A549 (cell line): Measurements from ENCODE around the gene LRRC4C. TPM values are rescaled to one million over a fixed set of nuclear protein-coding genes. Genes with fewer than 3 reads are reported as not detected.

Experiments used
- ATAC-seq, 2 experiments: fragments of 200-7000 bp in 1 of 2; fragments of >200 bp in 1 of 2; cut with Nextera tagmentation in 1 of 2; cut with Tn5 transposase in 1 of 2; 3 replicates each; pipeline versions ENCODE4 v1.8.0 to v1.9.1; 2018 to 2020; ENCODE audit warnings: mild to moderate bottlenecking in 1 of 2, moderate library complexity in 1 of 2
- CTCF ChIA-PET: fragments of 300-600 bp; sonication (Branson Sonifier 250); formaldehyde crosslinking; extraction: SDS; loops from one replicate; lab custom pipeline; 2021; ENCODE audit warnings: antibody characterized with exemption, inconsistent platforms; lab: Yijun Ruan, JAX
- POLR2A ChIA-PET: fragments of 350-600 bp; formaldehyde crosslinking; extraction: SDS; loops from one replicate; lab custom pipeline; 2021; ENCODE audit warnings: antibody characterized with exemption, inconsistent platforms; lab: Yijun Ruan, JAX
- DNase-seq, 2 experiments: peaks; one replicate each; pipeline versions ENCODE4 v3.0.0 to v3.0.0-alpha.2; 2011 to 2016; ENCODE audit warnings: low read depth in 1 of 2, low spot score in 1 of 2
- FAIRE-seq: peaks from 2 replicates; lab custom pipeline; 2011; peaks lifted over from hg19 to GRCh38; lab: Jason Lieb, UNC
- H3K27ac ChIP-seq, 2 experiments: fragments of >200 bp; sonication (Bioruptor Twin); formaldehyde crosslinking; 3 replicates each; pipeline ENCODE4 v1.5.1; 2016 to 2017
- H3K4me1 ChIP-seq: fragments of >200 bp; sonication (Bioruptor Twin); formaldehyde crosslinking; 3 replicates; pipeline ENCODE4 v1.6.1; 2016
- H3K4me2 ChIP-seq: fragments of >200 bp; sonication (Bioruptor Twin); formaldehyde crosslinking; 3 replicates; pipeline ENCODE4 v1.6.1; 2016
- H3K4me3 ChIP-seq: fragments of >200 bp; sonication (Bioruptor Twin); formaldehyde crosslinking; 3 replicates; pipeline ENCODE4 v1.5.1; 2016
- H3K9me3 ChIP-seq: fragments of >200 bp; sonication (Bioruptor Twin); formaldehyde crosslinking; 3 replicates; pipeline ENCODE4 v1.6.1; 2016
- BHLHE40 ChIP-seq: IDR thresholded peaks from 2 replicates; pipeline ENCODE4 v1.6.1; 2012; ENCODE audit warnings: low read depth, low read length, inconsistent platforms
- CBX8 ChIP-seq: fragments of 200-600 bp; sonication (generic); IDR thresholded peaks from 2 replicates; pipeline ENCODE4 v1.6.1; 2016
- CEBPB ChIP-seq, 2 experiments: fragments of >200 bp in 1 of 2; sonication (Bioruptor Twin) in 1 of 2; formaldehyde crosslinking in 1 of 2; IDR thresholded peaks; 2 replicates each; pipeline ENCODE4 v1.6.1; 2012 to 2016
- CHD4 ChIP-seq: fragments of 200-600 bp; sonication (generic); IDR thresholded peaks from 2 replicates; pipeline ENCODE4 v1.6.1; 2016; ENCODE audit warnings: antibody characterized with exemption, mild to moderate bottlenecking, borderline replicate concordance
- EHF ChIP-seq: fragments of 250-450 bp; sonication (Bioruptor Pico); IDR thresholded peaks from 2 replicates; pipeline ENCODE4 v1.5.0; 2020; ENCODE audit warnings: mild to moderate bottlenecking
- ESRRA ChIP-seq: fragments of 150-350 bp; IDR thresholded peaks from 2 replicates; pipeline ENCODE4 v1.6.1; 2014; ENCODE audit warnings: mild to moderate bottlenecking, low read length, borderline replicate concordance
- FOSB ChIP-seq: fragments of 250-450 bp; sonication (Bioruptor Pico); IDR thresholded peaks from 2 replicates; pipeline ENCODE4 v1.5.0; 2020; ENCODE audit warnings: mild to moderate bottlenecking, moderate library complexity
- FOXS1 ChIP-seq: fragments of 250-450 bp; sonication (Bioruptor Pico); IDR thresholded peaks from 2 replicates; pipeline ENCODE4 v1.5.0; 2020; ENCODE audit warnings: mild to moderate bottlenecking, moderate library complexity
- HEYL ChIP-seq: fragments of 250-450 bp; sonication (Bioruptor Pico); IDR thresholded peaks from 2 replicates; pipeline ENCODE4 v1.8.0; 2021; ENCODE audit warnings: mild to moderate bottlenecking, moderate library complexity
- HOXB13 ChIP-seq: fragments of 250-450 bp; sonication (Bioruptor Pico); IDR thresholded peaks from 2 replicates; pipeline ENCODE4 v1.5.0; 2020; ENCODE audit warnings: low read depth, mild to moderate bottlenecking, moderate library complexity
- JUN ChIP-seq, 2 experiments: fragments of >200 bp; sonication (Bioruptor Twin); formaldehyde crosslinking; IDR thresholded peaks; 2 replicates in 1 of 2; 3 replicates in 1 of 2; pipeline ENCODE4 v1.6.1; 2016 to 2017
- KDM1A ChIP-seq: fragments of 200-600 bp; sonication (generic); IDR thresholded peaks from 2 replicates; pipeline ENCODE4 v1.6.1; 2016; ENCODE audit warnings: low read depth, mild to moderate bottlenecking
- KDM5A ChIP-seq: fragments of 200-600 bp; sonication (generic); IDR thresholded peaks from 2 replicates; pipeline ENCODE4 v1.6.1; 2016; ENCODE audit warnings: antibody characterized with exemption, mild to moderate bottlenecking
- MAFK ChIP-seq: fragments of 450-650 bp; IDR thresholded peaks from 2 replicates; pipeline ENCODE4 v1.6.1; 2014; ENCODE audit not compliant: partially characterized antibody
- MYC ChIP-seq: IDR thresholded peaks from 2 replicates; pipeline ENCODE4 v1.6.1; 2012; ENCODE audit warnings: mild to moderate bottlenecking, inconsistent platforms, low read length, improper control_type of control experiment, borderline replicate concordance
- PHF8 ChIP-seq: fragments of 200-600 bp; sonication (generic); IDR thresholded peaks from 2 replicates; pipeline ENCODE4 v1.6.1; 2016; ENCODE audit warnings: low read depth, mild to moderate bottlenecking, antibody characterized with exemption, moderate library complexity, borderline replicate concordance
- RAD21 ChIP-seq, 2 experiments: fragments of >200 bp in 1 of 2; sonication (Bioruptor Twin) in 1 of 2; formaldehyde crosslinking in 1 of 2; IDR thresholded peaks in 1 of 2; conservative IDR thresholded peaks in 1 of 2; 2 replicates in 1 of 2; 3 replicates in 1 of 2; pipeline ENCODE4 v1.6.1; 2012 to 2018; ENCODE audit warnings: inconsistent platforms in 1 of 2
- RARB ChIP-seq: fragments of 250-450 bp; sonication (Bioruptor Pico); IDR thresholded peaks from 2 replicates; pipeline ENCODE4 v1.8.0; 2021; ENCODE audit warnings: mild to moderate bottlenecking, moderate library complexity
- RFX5 ChIP-seq: fragments of 450-650 bp; IDR thresholded peaks from 2 replicates; pipeline ENCODE4 v1.7.1; 2014; ENCODE audit warnings: antibody characterized with exemption, mild to moderate bottlenecking, moderate library complexity
- TFCP2L1 ChIP-seq: fragments of 250-450 bp; sonication (Bioruptor Pico); IDR thresholded peaks from 2 replicates; pipeline ENCODE4 v1.5.0; 2021; ENCODE audit warnings: mild to moderate bottlenecking
- TP53 ChIP-seq: fragments of 250-450 bp; sonication (Bioruptor Pico); IDR thresholded peaks from 2 replicates; pipeline ENCODE4 v1.5.0; 2021; ENCODE audit warnings: mild to moderate bottlenecking, moderate library complexity
- ZFP36 ChIP-seq: fragments of 450-650 bp; IDR thresholded peaks from 2 replicates; pipeline ENCODE4 v1.6.1; 2014; ENCODE audit warnings: borderline replicate concordance; ENCODE audit not compliant: partially characterized antibody
- WGBS: methylation state at CpG from one replicate; pipeline ENCODE4 v1.1.6; 2017; ENCODE audit errors: missing lambda C conversion rate; 5-methylcytosine and 5-hydroxymethylcytosine counted together
- polyA plus RNA-seq, 4 experiments: library from polyadenylated mRNA; depleted of rRNA in 3 of 4; stranded (reverse); fragments of >200 nt; fragmentation: RNase III in 1 of 4; extraction: RNeasy Plus Mini Kit Qiagen cat#74134 plus additional on column Dnase treatment in 1 of 4; gene quantifications; 2 replicates in 3 of 4; 3 replicates in 1 of 4; pipeline ENCODE4 v1.2.3, GENCODE V29; 2011 to 2017
- TF ChIP-seq, protein P1 (sequence below): IDR thresholded peaks from 2 replicates; pipeline ENCODE4 v1.6.1; 2012; ENCODE audit warnings: low read depth, borderline replicate concordance
- TF ChIP-seq, protein P2 (sequence below): IDR thresholded peaks from 2 replicates; pipeline ENCODE4 v1.6.1; 2012
- TF ChIP-seq, protein P3 (sequence below): fragments of >200 bp; sonication (Bioruptor Twin); formaldehyde crosslinking; IDR thresholded peaks from 3 replicates; pipeline ENCODE4 v1.6.1; 2016
- TF ChIP-seq, protein P4 (sequence below): fragments of 450-650 bp; IDR thresholded peaks from 2 replicates; pipeline ENCODE4 v1.6.1; 2014; ENCODE audit warnings: antibody characterized with exemption

The LRRC4C gene
- polyA plus RNA-seq, 2 of the 4 experiments (the other 2 are of a cell fraction): not detected

DNA sequence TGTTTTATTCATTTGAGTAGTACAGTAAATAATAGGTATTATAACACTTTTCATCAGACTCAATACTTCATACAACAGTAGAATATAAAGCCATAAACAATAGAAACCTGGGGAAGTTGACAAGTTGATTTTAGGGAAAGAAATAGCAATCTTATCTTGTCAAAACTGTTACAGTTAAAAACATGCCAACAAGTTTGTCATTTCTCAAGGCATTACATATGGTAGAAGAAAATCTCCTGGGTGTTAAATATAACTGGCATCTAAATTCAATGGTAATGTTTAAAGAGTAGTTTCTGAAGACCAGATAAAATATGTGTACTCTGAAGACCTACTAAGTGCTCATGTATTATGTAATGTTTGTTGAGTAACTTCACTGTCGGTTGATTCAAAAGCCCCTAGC, 75.1 kb downstream of the LRRC4C start (continued):
- TF ChIP-seq, protein P1, sequence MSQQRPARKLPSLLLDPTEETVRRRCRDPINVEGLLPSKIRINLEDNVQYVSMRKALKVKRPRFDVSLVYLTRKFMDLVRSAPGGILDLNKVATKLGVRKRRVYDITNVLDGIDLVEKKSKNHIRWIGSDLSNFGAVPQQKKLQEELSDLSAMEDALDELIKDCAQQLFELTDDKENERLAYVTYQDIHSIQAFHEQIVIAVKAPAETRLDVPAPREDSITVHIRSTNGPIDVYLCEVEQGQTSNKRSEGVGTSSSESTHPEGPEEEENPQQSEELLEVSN: no peak
- TF ChIP-seq PHF8: no peak
- no peak for TF ChIP-seq FOXS1
- TF ChIP-seq MYC: no peak
- no peak for TF ChIP-seq RAD21 (conservative IDR thresholded peaks at IDR 0.05 in 1 of 2, IDR thresholded peaks at IDR 0.05 in 1 of 2)
- TF ChIP-seq CHD4: no peak
- TF ChIP-seq, all 56 proteins: peak for 0

DNA sequence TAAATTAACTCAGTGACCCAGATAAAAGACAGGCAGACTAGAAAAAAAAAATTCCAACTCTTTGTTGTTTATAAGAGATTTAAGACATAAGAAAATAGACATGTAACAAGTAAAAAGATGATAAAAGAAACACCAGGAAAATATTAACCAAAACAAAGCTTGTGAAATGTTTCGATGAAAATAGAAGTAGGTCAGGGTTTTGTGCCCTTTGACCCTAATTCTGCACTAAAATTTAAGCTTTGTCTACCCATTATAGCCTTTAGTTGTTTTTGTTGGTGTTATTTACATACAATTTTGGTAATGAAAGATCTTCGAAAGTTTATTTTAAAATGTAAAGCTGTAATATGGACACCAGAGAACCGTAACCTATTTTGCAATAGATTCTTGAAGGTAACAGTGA, 75.7 kb downstream of the LRRC4C start:
- Histone ChIP-seq H3K4me1 (no peaks in the 10 kb centered on the region), H3K9me3 (no peaks in the 10 kb centered on the region), H3K4me2 (no peak overlapping the region), H3K27ac (no peak overlapping the region), H3K4me3 (no peak overlapping the region)
- no peak for DNase-seq
- POLR2A ChIA-PET: no interaction called here
- TF ChIP-seq EHF (CRISPR knock-in tag) (no peak), ESRRA (no peak), FOSB (CRISPR knock-in tag) (no peak), HEYL (CRISPR knock-in tag) (no peak), KDM1A (no peak), KDM5A (no peak), JUN (IDR thresholded peaks at IDR 0.05) (no peak)
- TF ChIP-seq, protein P2, sequence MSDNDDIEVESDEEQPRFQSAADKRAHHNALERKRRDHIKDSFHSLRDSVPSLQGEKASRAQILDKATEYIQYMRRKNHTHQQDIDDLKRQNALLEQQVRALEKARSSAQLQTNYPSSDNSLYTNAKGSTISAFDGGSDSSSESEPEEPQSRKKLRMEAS: no peak
- TF ChIP-seq, protein P3, sequence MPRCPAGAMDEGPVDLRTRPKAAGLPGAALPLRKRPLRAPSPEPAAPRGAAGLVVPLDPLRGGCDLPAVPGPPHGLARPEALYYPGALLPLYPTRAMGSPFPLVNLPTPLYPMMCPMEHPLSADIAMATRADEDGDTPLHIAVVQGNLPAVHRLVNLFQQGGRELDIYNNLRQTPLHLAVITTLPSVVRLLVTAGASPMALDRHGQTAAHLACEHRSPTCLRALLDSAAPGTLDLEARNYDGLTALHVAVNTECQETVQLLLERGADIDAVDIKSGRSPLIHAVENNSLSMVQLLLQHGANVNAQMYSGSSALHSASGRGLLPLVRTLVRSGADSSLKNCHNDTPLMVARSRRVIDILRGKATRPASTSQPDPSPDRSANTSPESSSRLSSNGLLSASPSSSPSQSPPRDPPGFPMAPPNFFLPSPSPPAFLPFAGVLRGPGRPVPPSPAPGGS: no peak
- FAIRE-seq: no peak
- CTCF ChIA-PET: no interaction called here
- ATAC-seq: no peak
- 11% methylated on average over 3 of the region's 3 CpGs for WGBS

DNA sequence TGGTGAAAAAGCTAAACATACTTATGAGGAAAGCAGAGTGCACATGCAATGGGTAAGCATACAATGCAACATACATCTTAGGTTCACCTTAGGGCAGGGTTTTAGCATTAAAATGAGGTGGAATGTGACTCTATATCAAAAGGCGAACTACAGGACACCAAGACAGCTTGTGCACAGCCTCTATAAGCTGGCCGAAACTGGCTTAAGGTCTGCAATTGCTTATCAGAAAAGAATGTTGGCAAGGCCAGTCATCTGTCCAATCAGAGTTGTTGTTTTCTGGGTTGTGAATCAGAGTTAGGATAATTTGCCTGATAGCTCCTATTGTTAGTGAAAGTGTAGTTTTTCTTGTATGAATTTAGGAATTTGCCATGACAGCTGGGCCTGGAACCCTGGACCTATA, 76.5 kb downstream of the LRRC4C start:
- FAIRE-seq: no peak
- Histone ChIP-seq H3K9me3 (no peaks in the 10 kb centered on the region), H3K4me1 (no peaks in the 10 kb centered on the region), H3K4me3 (no peak overlapping the region), H3K27ac (no peak overlapping the region), H3K4me2 (no peak overlapping the region)
- ATAC-seq: no peak
- DNase-seq: no peak
- 0% methylated on average over 2 of the region's 2 CpGs for WGBS
- POLR2A ChIA-PET: no interaction called here
- CTCF ChIA-PET: no interaction called here
- no peak for TF ChIP-seq FOXS1

DNA sequence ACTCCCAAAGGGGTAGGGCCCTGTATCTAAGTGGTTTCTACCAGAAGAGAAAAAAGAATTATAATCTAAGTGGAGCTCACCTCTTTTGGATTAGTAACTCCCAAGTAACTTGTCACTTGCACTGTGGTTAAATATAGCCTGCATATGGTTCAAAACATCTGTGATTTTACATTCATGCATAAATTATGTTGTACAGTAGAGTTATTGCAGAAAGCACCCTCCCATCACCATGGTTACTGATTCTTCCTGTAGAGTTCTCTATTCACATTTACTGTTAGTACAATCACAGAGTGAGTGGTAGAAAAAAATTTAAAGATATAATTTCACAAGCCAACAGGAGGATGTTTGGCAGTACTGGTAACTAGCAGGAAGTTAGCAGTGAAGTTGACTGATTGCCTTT, 80.4 kb downstream of the LRRC4C start:
- FAIRE-seq: no peak
- H3K4me2 ChIP-seq: no peak overlapping the region
- ChIA-PET CTCF (no interaction called here), POLR2A (no interaction called here)
- no peak overlapping the region for H3K4me3 ChIP-seq
- no peaks in the 10 kb centered on the region for H3K9me3 ChIP-seq
- H3K27ac ChIP-seq: no peak overlapping the region
- no peak for TF ChIP-seq ZFP36
- TF ChIP-seq, protein P4, sequence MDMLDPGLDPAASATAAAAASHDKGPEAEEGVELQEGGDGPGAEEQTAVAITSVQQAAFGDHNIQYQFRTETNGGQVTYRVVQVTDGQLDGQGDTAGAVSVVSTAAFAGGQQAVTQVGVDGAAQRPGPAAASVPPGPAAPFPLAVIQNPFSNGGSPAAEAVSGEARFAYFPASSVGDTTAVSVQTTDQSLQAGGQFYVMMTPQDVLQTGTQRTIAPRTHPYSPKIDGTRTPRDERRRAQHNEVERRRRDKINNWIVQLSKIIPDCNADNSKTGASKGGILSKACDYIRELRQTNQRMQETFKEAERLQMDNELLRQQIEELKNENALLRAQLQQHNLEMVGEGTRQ: no peak
- TF ChIP-seq CBX8: no peak
- TF ChIP-seq, protein P2: no peak
- TF ChIP-seq, protein P1: no peak
- no peak for TF ChIP-seq BHLHE40
- TF ChIP-seq HOXB13 (CRISPR knock-in tag): no peak
- TF ChIP-seq CHD4: no peak
- TF ChIP-seq TP53 (CRISPR knock-in tag): no peak
- no peak for TF ChIP-seq RARB (CRISPR knock-in tag)
- TF ChIP-seq CEBPB (IDR thresholded peaks at IDR 0.05): no peak
- TF ChIP-seq RFX5: no peak
- TF ChIP-seq ESRRA: no peak
- TF ChIP-seq MAFK: no peak
- no peak for TF ChIP-seq TFCP2L1 (CRISPR knock-in tag)
- DNase-seq: no peak
- no peaks in the 10 kb centered on the region for H3K4me1 ChIP-seq
- ATAC-seq: no peak
